ENCODE results near the gene AKR1D1. TPM values are rescaled to one million over a fixed set of nuclear protein-coding genes. Genes with fewer than 3 reads are reported as not detected.
A peak's percentile ranks its signal among the peaks of the same experiment; 100 is the strongest.

The AKR1D1 gene
- total RNA-seq (2021; ENCODE audit: unreplicated experiment): 0.10 TPM
- polyA plus RNA-seq (2012): 0.05 TPM in 1 of 2 replicates, not detected in the other
- Bru-seq, nascent RNA: not detected
- BruChase-seq, experiment 1, labeled RNA remaining after a 6-hour chase: percentile 3 among the genes with signal in this experiment
- not detected for BruChase-seq, experiment 2, labeled RNA remaining after a 2-hour chase
- long read RNA-seq: 0 reads

GRCh38 chr7:138076196-138076595 lies at the start of gene AKR1D1:
TSS of gene AKR1D1 (plus strand) at chr7:138076459. CDS start at chr7:138076519, 60 bp downstream.
- CTCF ChIA-PET: no interaction called here
- no TSS peak for BruUV-seq (replicated peaks)
- TF ChIP-seq TCF7L2 (IDR thresholded peaks at IDR 0.05; ENCODE audit: borderline replicate concordance, extremely low read depth, insufficient read depth, insufficient read length): no peak
- no peak for TF ChIP-seq EZH2phosphoT487 (IDR thresholded peaks at IDR 0.05; ENCODE audit: borderline replicate concordance)
- no peak for TF ChIP-seq ZNF274 (IDR thresholded peaks at IDR 0.05; ENCODE audit: low read depth, low read length)
- no peak for TF ChIP-seq CEBPB (IDR thresholded peaks at IDR 0.05; ENCODE audit: low read depth)
- no peak for TF ChIP-seq RAD21 (IDR thresholded peaks at IDR 0.05; ENCODE audit: low read depth)
- no peak for TF ChIP-seq SIN3A (IDR thresholded peaks at IDR 0.05; ENCODE audit: low read depth)
- no peak for TF ChIP-seq EGR1 (IDR thresholded peaks at IDR 0.05; ENCODE audit: low read depth)
- TF ChIP-seq, protein P1, sequence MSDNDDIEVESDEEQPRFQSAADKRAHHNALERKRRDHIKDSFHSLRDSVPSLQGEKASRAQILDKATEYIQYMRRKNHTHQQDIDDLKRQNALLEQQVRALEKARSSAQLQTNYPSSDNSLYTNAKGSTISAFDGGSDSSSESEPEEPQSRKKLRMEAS (IDR thresholded peaks at IDR 0.05): no peak
- no peak for TF ChIP-seq CTCF (IDR thresholded peaks at IDR 0.05 in 2 of 3, conservative IDR thresholded peaks at IDR 0.05 in 1 of 3; ENCODE audit: borderline replicate concordance in 1 of 3, insufficient read depth in 1 of 3, low read depth in 2 of 3, low read length in 2 of 3)
- TF ChIP-seq ELF1 (IDR thresholded peaks at IDR 0.05; ENCODE audit: borderline replicate concordance, low read depth): no peak
- TF ChIP-seq POLR2A (IDR thresholded peaks at IDR 0.05; ENCODE audit: borderline replicate concordance, extremely low read depth, insufficient read depth, insufficient read length): no peak
- no peak for TF ChIP-seq SRF (IDR thresholded peaks at IDR 0.05; ENCODE audit: low read depth)
- TF ChIP-seq POLR2AphosphoS5 (IDR thresholded peaks at IDR 0.05; ENCODE audit: low read depth, low read length): no peak
- no peak for TF ChIP-seq REST (IDR thresholded peaks at IDR 0.05; ENCODE audit: low read depth)
- TF ChIP-seq, protein P2, sequence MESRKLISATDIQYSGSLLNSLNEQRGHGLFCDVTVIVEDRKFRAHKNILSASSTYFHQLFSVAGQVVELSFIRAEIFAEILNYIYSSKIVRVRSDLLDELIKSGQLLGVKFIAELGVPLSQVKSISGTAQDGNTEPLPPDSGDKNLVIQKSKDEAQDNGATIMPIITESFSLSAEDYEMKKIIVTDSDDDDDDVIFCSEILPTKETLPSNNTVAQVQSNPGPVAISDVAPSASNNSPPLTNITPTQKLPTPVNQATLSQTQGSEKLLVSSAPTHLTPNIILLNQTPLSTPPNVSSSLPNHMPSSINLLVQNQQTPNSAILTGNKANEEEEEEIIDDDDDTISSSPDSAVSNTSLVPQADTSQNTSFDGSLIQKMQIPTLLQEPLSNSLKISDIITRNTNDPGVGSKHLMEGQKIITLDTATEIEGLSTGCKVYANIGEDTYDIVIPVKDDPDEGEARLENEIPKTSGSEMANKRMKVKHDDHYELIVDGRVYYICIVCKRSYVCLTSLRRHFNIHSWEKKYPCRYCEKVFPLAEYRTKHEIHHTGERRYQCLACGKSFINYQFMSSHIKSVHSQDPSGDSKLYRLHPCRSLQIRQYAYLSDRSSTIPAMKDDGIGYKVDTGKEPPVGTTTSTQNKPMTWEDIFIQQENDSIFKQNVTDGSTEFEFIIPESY (IDR thresholded peaks at IDR 0.05; ENCODE audit: extremely low read depth, insufficient replicate concordance, low read length): no peak
- no peak for TF ChIP-seq JUND (IDR thresholded peaks at IDR 0.05)
- TF ChIP-seq ZFX (IDR thresholded peaks at IDR 0.05): no peak
- no peak for TF ChIP-seq CBX3 (IDR thresholded peaks at IDR 0.05; ENCODE audit: low read depth)
- no peak for TF ChIP-seq YY1 (IDR thresholded peaks at IDR 0.05; ENCODE audit: extremely low read depth, insufficient replicate concordance, low read depth, low read length)
- RAD21 ChIA-PET (ENCODE audit: low non-redundant PET in 1 of 2, low total read pairs in 2 of 2, uncharacterized antibody in 2 of 2, unreplicated experiment in 2 of 2): no interaction called here
- Histone ChIP-seq H4K20me1 (ENCODE audit: insufficient read depth) (no peaks in the 10 kb centered on the region), H3K27me3 (ENCODE audit: insufficient read depth, low read length) (no peaks in the 10 kb centered on the region), H2AFZ (ENCODE audit: low read depth, low read length, poor library complexity, severe bottlenecking) (no peak within 1 kb of the TSS), H3K9ac (ENCODE audit: low read length) (no peak within 1 kb of the TSS), H3K4me3 (replicated peaks in 1 of 2; ENCODE audit: low read depth in 1 of 2, low read length in 2 of 2) (no peak within 1 kb of the TSS), H3K9me3 (ENCODE audit: control insufficient read depth in 1 of 2, insufficient read depth in 1 of 2, low read depth in 1 of 2, low read length in 2 of 2) (no peaks in the 10 kb centered on the region; a peak in 1 of 4 replicates), H3K27ac (ENCODE audit: low read depth, low read length) (no peak within 1 kb of the TSS), H3K36me3 (ENCODE audit: control insufficient read depth in 1 of 2, insufficient read depth in 2 of 2, low read length in 2 of 2) (no peaks in the 10 kb centered on the region), H3K4me2 (ENCODE audit: low read length) (no peak within 1 kb of the TSS), H3K4me1 (ENCODE audit: control insufficient read depth in 1 of 2, insufficient read depth in 2 of 2, low read length in 2 of 2) (no peaks in the 10 kb centered on the region), H3K9me2 (ENCODE audit: insufficient read depth) (no peaks in the 10 kb centered on the region), H3K79me2 (ENCODE audit: insufficient read depth, low read length) (no peaks in the 10 kb centered on the region)
- POLR2A ChIA-PET: no interaction called here
- no peak for ATAC-seq
- no peak for DNase-seq (ENCODE audit: low read depth, low spot score)
- intact Hi-C loops (cut with micrococcal nuclease): no loop called here
